ENCODE measurements around the gene VAMP5.
A peak's percentile ranks its signal among the peaks of the same experiment; 100 is the strongest.

- TF ChIP-seq CTCF (IDR thresholded peaks at IDR 0.05): no peak
- TF ChIP-seq EP300 (IDR thresholded peaks at IDR 0.05): peak in 1 of 4 donors; percentile 17
These were observed 5.7 kb upstream of the VAMP5 start for GRCh38 chr2:85578243-85579180.
